Stimulated activated CD4-positive, alpha-beta T cell treated with anti-CD3 and anti-CD28 coated beads, Interleukin-1b, Interleukin-23, amount 100 ng/mL, for 4 hours (primary cell): ENCODE measurements around the gene DCAF8.

ENCODE experiments used
- DNase-seq, 2 donors: peaks; one replicate each; pipeline ENCODE4 v3.0.0-alpha.2; 2020; ENCODE audit warnings: low read depth in 2 of 2

DCAF8 gene

DNA sequence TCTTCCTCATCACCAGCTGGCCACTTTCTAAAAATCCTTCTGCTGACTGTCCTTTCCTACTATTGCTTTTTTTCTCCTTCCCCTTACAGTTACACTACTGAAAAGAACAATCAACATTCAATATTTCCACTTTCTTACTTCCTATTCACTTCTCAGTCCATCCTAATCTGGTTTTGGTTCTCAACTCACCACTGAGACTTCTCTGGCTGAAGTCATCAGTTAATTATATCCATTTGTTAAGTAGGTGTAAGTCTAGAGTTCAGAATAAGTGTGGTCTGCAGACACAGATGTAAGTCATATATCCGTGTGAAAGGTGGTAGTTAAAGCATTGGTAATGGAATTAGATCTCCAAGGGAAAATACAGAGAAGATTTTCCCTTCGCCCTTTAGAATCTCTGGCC, 35.7 kb downstream of the DCAF8 start:
- no peak for DNase-seq

DNA sequence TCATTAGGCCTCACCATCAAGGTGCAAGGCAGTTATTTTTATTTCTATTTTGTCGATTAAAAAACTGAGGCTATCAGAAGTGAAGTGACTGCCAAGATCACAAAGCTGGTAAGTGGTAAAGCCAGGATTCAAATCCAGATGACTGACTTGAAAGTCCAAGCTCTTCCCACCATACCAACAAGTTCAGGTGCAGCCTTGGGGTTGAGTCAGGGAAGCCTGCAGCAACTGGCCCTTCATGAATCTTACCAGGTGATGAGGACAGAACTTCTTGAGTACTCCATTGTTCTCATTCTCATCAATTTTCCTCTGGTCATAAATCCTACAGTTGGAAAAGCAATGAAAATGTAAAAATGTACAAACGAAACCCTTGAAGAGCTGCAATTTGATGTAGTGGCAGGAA, 37.0 kb downstream of the DCAF8 start:
- DNase-seq: no peak

DNA sequence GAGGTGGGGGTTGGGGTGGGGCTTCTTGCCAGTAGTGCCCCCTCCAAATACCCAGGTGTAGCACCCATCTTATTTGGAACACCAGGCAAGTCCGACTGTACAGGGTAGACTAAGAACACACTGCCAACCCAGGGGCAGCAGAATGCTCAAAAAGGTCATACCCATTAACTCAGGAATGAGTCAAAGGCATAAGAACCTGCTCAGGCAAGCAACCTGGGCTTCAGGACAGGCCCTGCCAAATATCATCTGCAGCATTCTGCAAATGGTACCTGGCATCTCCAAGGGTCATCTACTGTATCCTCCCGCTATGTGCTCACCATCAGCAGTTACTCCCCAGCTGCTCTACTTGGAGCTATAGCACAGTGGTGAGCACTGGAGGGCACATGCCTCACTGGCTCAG, 37.7 kb downstream of the DCAF8 start:
- DNase-seq: no peak

DNA sequence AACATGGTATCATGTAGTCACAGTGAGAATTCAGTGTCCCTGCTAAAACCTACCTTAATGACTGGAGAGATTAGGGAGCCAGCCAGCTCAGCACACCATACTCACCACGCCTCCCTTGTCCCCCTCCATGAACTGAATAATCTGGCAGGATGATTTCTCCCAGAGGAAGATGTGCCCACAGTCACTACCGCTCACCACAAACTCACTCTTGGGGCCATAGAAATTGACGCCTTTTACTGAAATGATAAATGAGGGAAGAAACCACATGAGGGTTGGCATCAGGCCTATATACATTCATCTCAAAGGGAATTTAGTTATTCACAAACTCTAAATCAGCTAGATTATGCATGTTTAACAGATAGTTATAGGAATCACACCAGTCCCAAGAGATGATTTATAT, 39.8 kb downstream of the DCAF8 start:
- no peak for DNase-seq

DNA sequence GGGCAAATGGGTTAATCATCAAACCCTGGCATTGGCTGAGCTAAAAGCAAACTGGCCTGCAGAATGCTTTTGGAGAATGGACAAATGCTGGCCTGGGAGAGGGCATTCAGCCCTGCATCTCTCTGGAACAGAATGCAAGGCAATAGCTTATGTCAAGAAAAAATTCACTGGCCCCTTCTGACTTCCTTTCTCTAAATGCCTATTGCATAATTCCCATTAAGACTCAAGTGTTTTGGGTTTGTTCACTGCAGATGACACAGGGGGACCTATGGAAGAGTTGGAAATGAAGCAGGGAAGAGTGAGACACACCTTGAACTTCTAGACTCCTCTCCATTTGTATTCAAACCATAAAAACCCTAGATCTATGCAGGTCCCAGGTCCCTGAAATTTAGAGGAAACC, 41.3 kb downstream of the DCAF8 start:
- no peak for DNase-seq

DNA sequence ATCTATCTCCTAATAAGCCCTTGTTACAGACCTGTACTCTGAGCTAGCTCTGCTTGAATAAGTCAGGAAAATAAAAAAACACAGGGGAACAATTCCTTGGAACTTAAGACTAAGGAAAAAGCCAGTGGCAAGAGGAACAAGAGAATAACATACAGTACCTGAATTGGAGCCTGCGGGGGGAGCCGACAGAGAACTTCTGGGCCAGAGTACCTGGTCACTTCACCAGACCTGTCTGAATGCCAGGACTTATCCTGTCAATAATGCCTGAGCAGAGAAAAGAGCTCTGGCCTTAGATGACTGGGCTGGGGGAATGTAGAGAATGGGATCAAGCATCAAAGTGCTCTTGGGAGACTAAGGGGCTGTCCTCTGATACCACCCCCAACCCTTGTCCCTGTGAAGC, 42.0 kb downstream of the DCAF8 start:
- no peak for DNase-seq

DNA sequence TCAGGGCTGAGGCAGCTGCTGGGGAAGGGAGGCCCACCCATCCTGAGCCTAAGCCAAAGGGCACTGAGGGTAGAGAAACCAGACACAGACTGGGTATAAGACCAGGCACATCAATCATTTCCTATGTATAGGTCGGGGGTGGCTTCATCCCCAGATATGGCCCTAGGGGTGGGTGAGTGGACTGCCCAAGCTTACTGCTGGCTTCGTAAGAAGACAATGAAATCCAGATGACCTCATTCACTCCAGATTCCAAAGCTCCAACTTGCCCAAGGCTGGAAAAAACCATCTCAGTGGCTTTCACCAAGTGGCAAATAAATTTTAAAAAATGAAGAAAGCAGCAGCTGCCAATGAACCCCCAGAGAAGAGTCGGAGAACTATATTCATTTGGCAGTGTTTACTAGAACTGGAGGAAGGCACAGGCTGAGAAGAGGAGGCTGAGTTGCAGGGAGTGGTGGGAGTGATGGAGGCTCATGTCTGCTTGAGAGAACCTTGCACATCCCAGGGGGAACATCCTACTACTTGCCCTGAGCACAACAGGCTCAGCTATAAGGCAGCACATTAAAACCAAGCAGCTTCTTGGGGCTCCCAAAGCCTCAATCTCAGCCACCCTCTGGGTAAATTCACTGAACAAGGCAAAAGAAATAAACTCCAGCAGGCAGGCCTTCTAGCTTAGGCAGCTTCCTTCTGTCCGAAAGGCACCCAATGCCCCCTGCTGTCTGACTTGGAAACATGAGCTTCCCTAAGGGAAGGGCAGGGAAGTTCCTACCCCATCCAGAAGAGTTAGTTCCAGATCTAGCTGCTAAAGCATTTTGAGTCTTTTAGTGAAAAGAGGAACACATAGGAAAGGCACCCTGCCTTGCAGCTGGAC, 43.1 kb downstream of the DCAF8 start:
- no peak for DNase-seq

DNA sequence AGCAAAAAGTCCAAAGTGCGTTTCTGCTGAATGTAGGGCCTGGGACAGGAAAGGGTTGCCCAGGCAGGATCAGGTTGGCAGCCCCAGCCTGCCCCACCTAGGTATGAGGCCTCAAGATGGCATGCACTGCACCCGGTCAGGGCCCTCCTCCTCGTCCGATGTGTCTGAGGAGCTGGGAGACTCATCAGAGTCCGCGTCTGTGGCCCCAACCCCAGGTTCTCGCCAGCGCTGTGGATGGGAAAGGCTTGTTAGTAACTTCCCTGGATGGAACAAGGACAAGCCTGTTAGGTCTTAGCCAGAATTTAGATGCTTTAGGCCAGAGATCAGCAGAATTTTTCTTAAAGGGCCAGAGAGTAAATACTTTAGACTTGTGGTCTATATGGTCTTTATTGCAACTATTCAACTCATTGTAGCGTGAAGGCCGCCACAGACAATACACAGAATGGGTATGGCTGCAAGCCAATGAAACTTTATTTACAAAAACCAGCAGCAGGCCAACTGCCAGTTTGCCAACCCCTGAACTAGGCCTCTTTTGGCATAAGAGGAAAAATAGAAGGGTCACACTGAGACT, 44.8 kb downstream of the DCAF8 start:
- DNase-seq: no peak

DNA sequence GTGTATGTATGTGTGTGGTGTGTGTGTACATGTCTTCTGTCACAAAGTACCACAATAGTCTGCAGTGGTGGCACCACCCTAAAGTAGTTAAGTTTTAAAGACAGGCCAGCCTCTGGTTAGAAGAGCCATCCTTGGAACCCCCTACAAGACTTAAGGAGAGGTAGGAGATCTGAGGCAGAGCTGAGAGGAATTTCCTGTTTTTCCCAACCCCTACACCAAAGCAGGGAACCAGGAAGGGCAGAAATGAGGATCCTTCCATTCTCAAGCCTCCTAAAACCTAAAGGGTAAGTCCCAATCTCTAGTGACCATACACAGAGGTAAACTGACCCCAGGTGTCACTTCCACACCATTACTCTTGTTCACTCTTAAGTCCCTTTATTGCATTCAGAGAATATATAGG, 46.0 kb downstream of the DCAF8 start:
- DNase-seq: no peak

DNA sequence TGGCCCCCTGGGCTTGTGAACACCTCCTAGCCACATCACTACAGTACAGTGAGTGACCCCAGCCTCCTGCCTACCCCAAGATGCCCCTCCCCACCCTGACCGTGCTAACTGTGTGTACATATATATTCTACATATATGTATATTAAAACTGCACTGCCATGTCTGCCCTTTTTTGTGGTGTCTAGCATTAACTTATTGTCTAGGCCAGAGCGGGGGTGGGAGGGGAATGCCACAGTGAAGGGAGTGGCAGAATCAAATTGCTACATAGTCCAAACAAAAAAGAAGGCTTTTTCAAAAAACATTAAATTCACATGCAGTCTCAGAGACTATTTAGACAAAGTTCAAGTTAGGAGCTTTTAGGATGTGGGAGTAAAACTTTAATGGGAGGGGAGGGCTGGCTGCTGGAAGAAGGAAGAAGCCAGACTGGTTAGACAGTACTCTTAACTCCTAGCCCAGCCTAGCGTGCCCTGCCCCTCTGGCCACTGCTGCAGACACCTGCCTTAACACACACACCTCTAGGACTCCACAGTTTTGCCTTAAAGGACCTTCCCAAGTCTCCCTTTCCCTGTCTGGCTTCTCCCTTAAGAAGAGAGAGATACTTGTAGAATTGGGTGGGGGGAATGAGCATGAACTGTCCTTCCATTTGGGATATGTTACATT, 47.7 kb downstream of the DCAF8 start:
- no peak for DNase-seq

DNA sequence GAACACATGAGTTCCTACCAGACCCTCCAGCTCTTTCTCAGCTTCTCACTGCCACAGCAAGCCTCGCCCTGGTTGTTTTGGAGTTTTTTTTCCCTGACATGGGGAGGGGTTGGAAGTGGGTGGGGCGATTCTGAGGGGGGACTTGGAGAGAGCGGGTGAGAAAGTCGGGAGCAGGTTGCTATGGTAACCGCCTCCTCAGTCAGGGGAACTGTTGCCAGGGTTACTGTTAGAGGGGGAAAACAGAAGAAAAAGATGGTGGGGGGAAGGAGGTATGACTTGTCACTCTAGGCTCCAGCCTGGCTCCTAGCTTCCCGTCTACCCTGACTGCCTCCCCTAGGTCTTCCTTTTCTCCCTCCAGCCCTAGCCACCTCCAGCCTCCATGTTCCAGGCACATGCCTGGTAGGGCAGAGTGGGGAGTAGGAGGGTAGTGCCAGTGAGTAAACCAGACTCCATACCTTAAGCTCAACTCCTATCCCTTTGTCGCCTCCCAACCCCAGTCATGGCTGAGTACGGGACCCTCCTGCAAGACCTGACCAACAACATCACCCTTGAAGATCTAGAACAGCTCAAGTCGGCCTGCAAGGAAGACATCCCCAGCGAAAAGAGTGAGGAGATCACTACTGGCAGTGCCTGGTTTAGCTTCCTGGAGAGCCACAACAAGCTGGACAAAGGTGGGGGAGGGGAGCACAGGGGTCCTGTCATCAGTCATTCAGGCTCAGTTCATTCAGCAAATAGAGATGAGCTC, 51.1 kb downstream of the DCAF8 start:
- no peak for DNase-seq

DNA sequence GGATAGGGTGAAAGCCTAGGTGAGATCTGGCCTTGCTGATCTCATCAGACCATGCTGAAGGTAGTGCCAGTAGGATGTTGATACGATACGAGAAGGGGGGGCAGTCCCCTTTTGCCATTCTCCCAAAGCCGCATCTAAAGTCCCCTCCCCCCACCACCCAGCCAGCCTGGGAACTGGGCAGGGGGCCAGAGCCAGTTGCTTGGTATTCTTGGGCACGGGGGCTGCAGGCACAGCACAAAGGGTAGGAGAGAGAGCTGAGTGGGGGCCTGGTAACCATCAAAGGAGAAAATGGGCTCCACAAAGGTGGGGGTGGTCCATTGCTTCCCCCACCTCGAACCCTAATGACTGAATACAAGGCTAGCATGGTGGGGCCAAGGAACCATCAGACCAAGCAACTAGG, 51.8 kb downstream of the DCAF8 start:
- no peak for DNase-seq

DNA sequence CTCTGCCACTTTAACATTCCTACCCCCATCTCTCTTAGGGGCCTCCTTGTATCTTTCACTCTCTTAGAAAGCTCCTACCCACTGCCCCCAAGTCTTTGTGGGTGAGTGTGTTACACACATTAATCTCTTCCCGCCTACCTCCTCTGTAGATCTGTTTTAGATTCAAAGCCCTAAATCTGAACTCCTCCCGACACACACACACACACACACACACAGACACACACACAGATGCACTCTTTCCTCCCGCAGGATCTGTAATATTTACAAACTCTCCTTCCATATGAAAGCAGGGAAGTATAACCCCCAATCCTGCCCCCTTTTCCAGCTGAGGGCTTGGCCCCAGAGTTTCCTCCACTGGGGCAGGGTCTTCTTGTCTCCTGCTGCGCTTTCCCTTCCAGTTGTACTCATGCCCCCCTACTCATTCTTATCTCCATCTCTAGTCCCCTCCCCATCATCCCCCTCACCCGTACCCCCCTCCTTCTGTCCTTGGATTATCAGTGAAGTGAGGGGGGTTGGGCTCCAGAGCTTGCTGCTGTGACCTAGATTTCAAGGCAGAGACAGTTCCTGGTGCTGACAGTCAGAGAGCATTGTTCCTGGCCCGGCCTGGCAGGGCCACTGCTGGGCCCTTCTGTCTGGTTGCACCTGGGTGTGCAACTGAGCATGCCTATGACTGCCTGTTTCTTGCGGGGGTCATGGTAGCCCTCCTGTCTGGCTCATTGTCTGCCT, 52.9 kb downstream of the DCAF8 start:
- DNase-seq: no peak

DNA sequence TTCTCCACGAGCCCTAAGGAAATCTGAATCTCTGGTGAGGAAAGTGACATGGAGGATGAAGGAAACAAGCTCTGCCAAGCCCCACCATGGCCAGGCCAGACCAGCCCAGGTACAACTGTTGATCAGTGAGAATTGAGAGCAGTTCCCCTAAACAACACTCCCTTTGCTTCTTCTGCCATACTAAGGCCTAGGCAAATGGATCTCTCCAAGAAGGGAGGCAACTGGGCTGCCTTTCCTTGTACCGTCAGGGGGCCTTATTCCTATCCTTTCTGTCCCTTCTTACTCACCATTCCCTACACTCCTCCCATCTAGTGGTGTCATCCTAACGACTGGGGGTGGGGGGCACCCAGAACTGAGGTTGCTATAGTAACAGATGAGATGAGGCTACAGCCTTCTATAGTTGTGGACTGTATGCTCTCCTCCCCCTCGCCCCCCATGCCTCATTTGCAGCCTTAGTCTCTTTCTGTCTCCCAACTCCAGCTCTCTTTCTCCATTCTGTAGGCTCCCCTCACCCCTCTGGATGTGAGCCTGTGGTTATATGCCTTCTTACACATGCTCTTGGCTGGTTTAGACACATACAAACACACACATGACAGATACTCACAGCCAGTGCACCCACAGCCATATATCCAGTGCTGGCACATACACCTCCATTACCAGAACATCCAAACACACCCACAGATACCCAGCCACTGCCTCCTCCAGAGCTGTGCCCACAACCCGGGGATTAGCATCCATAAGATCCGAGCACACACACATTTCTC, 53.6 kb downstream of the DCAF8 start:
- no peak for DNase-seq

DNA sequence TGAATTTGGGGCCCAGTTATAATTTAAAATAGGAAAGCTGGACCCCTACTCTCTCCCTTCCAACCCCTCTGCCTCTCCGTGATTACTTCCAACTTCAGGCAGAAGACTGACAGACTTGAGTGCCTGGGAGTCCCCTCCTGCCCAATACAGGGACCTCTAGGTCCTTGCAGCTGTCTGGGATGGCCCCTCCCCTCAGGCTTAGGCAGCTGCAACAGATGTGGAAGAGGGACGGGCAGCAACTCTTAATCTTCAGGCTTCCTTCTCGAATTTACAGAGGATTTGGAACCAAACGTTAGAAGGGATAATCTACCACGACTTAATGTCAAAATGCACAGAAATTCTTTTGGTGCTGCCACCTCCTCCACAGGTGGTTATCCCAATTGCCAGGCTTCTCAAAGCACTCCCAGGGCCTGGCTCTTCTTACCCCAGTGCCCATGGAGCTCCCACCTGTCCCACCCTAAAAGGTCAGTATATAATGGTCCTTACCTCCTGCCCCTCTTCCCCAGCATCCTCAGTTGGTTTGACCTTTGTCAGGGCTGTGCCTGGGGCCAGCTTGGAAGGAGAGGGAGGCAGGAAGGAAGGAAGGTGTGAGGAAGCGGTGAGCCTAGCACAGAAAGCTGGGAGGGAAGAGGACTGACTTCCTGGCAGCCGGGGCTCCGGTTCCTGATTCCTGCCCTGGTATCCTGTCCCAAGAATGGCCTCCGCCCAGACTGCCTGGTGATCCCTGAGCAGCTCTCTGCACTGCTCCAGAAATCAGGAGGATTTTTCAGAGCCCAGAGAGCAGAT, 54.4 kb downstream of the DCAF8 start:
- DNase-seq: no peak

DNA sequence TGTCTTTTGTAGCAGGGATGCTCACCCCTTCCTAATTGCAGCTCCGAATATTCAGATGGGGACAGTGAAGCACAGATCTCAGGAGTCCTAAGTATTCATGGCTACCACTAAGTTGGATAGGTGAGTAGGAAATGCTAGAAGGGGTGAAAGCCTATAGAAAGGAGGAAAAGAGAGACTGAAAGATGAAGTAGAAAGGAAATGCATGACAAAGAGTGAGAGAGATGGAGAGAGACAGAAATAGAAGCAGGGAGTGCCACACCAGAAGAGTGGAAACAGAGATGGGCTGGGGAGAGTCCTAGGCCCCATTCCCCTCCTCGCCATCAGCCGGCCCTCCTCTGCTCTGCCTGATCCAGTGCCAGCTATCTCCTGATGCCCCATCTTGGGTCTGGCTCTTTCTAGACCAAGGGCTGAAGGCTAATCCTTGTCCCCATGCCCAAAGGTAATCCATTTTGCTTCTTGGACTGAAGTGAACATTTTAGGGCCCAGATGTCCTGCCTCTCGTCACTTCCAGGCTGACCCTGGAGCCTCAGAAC, 55.2 kb downstream of the DCAF8 start:
- no peak for DNase-seq

DNA sequence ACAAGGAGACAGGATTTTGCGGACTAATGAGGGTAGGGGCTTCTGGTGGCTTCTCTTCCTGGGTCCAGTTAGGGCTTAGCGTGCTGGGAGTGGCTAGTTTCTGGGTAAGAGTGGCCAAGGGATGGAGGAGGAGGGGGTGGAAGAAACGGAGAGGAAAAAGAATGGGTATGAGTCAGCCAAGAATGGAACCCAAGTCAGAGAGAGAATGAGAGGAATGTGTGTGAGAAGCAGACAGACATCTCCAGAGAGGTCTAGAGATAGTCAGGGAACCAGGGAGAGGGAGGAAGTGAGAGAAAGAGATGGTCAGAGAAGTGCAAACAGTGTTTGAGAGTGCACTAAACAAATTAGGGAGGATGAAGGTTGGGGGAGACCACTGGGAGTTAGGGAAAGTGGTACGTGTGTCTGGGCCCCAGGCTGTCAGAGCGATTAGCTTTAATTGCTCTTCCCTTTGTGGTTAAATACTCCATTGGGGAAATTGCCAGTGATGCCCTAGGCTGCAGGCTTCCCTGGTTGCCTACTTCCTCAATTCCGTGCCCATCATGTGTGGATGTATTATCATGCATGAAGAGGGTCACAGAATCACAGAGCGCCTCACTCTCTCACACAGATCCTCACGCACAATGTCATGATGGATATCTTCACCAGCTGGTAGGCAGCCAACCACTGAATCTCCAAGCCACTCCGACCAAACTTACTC, 55.8 kb downstream of the DCAF8 start:
- DNase-seq: no peak

DNA sequence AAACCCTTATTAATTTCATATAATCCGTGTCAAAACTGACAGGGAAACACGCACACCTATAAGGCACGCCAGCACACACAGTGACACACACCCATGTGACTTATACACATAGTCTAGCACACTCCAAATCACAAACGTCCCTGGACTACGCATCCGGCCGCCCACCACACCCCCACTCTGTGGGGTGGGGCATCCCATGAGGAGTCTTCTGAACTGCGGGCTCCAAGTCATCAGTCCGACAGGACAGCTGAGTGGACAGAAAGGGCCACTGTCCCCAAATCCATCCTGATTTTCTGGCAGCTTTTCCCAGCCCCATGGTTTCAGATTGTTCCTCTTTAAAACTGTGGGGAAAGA, 56.3 kb downstream of the DCAF8 start:
- DNase-seq: peak; percentile 44 to 54
